Omental fat pad (tissue), 4 donors: ENCODE data around the gene KICS2. TPM values are rescaled to one million over a fixed set of nuclear protein-coding genes. Genes with fewer than 3 reads are reported as not detected.

Experiments
- ATAC-seq: fragments of 150-250 bp; one replicate; pipeline ENCODE4 v1.9.1; 2016; ENCODE audit warnings: mild to moderate bottlenecking, moderate library complexity; ENCODE audit not compliant: low FRiP score
- DNase-seq: peaks from one replicate; pipeline ENCODE4 v3.0.0-alpha.2; 2019; ENCODE audit warnings: low spot score
- CTCF ChIP-seq, 3 donors: fragments of 450-650 bp; IDR thresholded peaks; one replicate each; pipeline ENCODE4 v1.5.1; 2016 to 2017; ENCODE audit warnings: antibody characterized with exemption in 3 of 3, mild to moderate bottlenecking in 3 of 3, moderate library complexity in 2 of 3
- small RNA-seq: library from RNA; depleted of rRNA; stranded (forward); fragments of <200 nt; gene quantifications from one replicate; pipeline ENCODE3, GENCODE V24; 2016
- total RNA-seq, 4 donors: library from RNA; depleted of rRNA; stranded (reverse); fragments of >200 nt; gene quantifications; one replicate each; pipeline ENCODE4 v1.1.0, GENCODE V29; 2016

KICS2 gene
- total RNA-seq, 4 donors from 2014 or later = 8.8 to 15.9 (median 10.4) TPM

DNA sequence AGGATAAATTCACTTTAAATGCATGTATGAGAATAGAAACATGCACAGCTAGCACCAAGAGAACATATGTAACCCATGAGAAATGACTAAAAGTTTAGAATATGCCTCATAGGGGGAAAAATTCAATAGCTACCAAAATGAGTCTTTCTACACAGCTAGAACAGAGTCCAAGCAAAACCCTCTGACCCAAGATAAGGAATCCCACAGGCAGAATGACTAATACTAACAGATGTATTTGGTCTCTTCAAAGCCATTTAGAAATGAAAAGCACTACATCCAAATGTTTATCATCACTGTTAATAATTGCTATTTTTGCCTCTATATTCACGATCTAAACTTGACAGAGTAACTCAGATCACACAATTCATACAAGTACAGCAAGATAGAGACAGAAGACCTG, 44.0 kb downstream of the KICS2 start:
- DNase-seq (no peak), ATAC-seq (peak; percentile 21)
- TF ChIP-seq CTCF (IDR thresholded peaks at IDR 0.05) = no peak

GRCh38 chr12:64177001-64177400, 45.1 kb downstream of the KICS2 start:
- ATAC-seq (no peak), DNase-seq (no peak)
- no peak for TF ChIP-seq CTCF (IDR thresholded peaks at IDR 0.05)

- no peak for ATAC-seq
- no peak for TF ChIP-seq CTCF (IDR thresholded peaks at IDR 0.05)
- DNase-seq = no peak
Observed at GRCh38 chr12:64175254-64175945, 46.7 kb downstream of the KICS2 start.

DNA sequence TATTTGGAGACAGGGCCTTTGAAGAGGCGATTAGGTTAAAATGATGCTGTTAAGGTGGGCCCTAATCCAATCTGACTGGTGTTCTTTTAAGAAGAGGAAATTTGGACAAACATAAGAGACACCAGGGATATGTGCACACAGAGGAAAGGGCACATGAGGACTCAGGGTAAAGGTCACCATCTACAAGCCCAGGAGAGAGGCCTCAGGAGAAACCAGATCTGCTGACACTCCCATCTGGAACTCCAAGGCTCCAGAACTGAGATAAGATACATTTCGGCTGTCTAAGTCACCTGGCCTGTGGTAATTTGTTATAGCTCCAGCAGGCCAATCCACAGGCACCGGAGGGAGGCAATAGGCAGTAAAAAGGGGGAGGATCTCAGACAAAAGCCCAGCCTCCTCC, 48.6 kb downstream of the KICS2 start:
- DNase-seq (no peak), ATAC-seq (no peak)
- no peak for TF ChIP-seq CTCF (IDR thresholded peaks at IDR 0.05)

Small RNA genes within 50 kb of the gene (small RNA-seq; reads per million reads assigned to genes)
- gene RNU5A-7P (not detected), gene RNU6-1009P (not detected)

Other genes with a start within 250 kb of the KICS2 start
- not detected for gene C12orf56, start 168.5 kb upstream of the KICS2 start, total RNA-seq
- gene XPOT, start 182.1 kb upstream of the KICS2 start, total RNA-seq = 10 to 100 TPM; 54.9 to 64.5 (median 55.9) TPM
- gene TBK1, start 229.8 kb upstream of the KICS2 start, total RNA-seq = 10 to 100 TPM; 20.4 to 33.9 (median 27.4) TPM